GM12872 (cell line): ENCODE results near the gene OR10G3.

Experiments
- CTCF ChIP-seq: IDR thresholded peaks from 3 replicates; pipeline ENCODE4 v1.5.1; 2011; ENCODE audit warnings: low read depth, mild to moderate bottlenecking, low read length, moderate library complexity; ENCODE audit not compliant: insufficient read depth

Gene OR10G3

GRCh38 chr14:21572604-21573003 is 7.3 kb downstream of the OR10G3 start:
- no peak for TF ChIP-seq CTCF

DNA sequence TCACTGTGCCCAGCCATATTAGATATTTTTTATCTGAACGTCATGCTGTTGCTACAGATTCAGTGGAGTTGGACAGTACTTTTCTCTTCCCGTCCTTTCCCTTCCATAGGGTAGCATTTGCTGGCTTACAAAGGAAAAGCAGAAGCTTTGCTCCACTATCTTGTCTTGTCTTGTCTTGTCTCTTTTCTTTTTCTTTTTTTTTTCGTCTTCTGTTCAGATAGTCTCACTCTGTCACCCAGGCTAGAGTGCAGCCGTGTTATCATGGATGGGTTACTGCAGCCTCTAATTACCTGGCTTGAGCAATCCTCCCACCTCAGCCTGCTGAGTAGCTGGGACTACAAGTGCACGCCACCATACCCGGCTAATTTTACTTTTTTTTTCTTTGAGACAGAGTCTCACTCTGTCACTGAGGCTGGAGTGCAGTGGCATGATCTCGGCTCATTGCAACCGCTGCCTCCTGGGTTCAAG is 21.1 kb downstream of the OR10G3 start:
- no peak for TF ChIP-seq CTCF

- peak; percentile 56 for TF ChIP-seq CTCF
These were observed 22.6 kb downstream of the OR10G3 start for GRCh38 chr14:21557084-21557901.

GRCh38 chr14:21556378-21557083 is 23.3 kb downstream of the OR10G3 start:
- TF ChIP-seq CTCF, result no peak

GRCh38 chr14:21553266-21553665 is 26.6 kb downstream of the OR10G3 start:
- TF ChIP-seq CTCF, result no peak

DNA sequence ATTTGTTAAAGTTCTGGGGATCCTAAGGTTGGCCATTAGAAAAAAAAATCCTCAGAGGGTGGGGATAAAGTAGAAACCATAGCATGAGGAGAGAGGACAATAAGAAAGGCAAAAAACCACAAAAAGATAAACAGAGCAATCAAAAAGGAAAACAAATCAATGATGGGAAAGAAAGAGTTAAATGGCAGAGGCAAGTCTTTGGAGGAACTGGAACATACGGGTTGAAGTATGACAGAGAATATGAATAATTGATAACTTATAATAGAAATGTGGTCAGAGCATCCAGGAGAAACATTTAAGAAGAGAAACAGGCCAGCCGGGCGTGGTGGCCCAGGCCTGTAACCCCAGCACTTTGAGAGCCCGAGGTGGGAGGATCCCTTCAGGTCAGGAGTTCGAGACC is 35.9 kb downstream of the OR10G3 start:
- no peak for TF ChIP-seq CTCF

DNA sequence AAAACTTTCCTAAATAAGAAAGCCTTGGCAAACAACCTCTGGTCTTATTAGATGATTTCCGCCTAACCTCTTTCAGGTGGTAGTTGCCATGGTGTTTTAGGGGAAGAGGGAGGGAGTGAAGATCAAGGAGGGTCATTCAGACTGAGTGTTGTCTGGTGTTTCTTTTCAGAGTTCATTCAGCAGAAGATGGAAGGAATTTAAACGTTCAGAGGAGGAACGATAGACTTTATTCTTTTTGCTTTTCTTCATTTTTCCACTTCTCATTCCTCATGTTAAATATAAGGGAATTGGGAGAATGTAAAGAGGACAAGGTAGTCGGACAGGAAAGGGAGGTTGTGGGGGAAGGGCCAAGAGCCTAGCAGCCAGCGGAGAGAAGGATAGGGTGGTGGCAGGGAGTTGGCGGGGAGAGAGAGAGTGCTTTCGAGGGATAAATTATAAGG is 36.3 kb downstream of the OR10G3 start:
- no peak for TF ChIP-seq CTCF
